22Rv1 (cell line): Measurements from ENCODE around the gene MLX.

Experiments
- ZFX ChIP-seq: fragments of 450-650 bp; IDR thresholded peaks from 2 replicates; pipeline ENCODE4 v1.6.1; 2017; ENCODE audit warnings: antibody characterized with exemption, borderline replicate concordance
- TF ChIP-seq, protein P1 (sequence below): fragments of 450-650 bp; IDR thresholded peaks from 2 replicates; pipeline ENCODE4 v1.5.1; 2017; ENCODE audit warnings: mild to moderate bottlenecking

DNA sequence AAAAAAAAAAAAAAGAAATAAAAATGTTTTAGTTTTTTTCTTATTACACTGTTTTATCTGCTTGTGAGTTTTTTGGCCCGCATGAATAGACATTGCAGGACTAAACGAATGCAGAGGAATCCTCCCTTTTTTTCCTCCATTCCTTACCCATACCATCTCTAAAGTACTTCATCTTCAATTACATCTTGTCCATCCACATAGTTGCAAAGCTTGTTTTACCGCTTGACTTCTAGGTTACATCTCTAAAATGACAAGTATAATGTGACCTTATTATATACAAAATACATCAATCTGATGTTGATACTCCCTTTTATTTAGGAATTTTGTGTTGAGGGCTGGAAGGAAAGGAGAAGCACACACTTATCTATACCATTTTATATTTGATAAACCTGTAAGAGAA is 29.5 kb downstream of the MLX start:
- TF ChIP-seq, protein P1, sequence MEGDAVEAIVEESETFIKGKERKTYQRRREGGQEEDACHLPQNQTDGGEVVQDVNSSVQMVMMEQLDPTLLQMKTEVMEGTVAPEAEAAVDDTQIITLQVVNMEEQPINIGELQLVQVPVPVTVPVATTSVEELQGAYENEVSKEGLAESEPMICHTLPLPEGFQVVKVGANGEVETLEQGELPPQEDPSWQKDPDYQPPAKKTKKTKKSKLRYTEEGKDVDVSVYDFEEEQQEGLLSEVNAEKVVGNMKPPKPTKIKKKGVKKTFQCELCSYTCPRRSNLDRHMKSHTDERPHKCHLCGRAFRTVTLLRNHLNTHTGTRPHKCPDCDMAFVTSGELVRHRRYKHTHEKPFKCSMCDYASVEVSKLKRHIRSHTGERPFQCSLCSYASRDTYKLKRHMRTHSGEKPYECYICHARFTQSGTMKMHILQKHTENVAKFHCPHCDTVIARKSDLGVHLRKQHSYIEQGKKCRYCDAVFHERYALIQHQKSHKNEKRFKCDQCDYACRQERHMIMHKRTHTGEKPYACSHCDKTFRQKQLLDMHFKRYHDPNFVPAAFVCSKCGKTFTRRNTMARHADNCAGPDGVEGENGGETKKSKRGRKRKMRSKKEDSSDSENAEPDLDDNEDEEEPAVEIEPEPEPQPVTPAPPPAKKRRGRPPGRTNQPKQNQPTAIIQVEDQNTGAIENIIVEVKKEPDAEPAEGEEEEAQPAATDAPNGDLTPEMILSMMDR: no peak
- no peak for TF ChIP-seq ZFX
